ENCODE data around the gene DPYSL4.

DNA sequence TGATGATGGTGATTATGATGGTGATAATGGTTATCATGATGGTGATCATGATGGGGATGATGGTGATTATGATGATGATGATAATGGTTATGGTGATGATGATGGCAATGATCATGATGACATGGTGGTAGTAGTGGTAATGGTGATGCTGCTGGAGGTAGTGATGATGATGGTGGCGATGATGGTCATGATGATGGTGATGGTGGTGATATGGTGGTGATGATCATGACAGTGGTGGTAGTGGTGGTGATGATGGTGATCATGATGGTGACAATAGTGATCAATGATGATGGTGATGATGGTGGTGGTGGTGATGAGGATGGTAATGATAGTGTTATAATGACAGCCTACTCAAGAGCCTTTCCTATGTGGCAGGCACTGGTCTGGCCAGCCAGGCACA is 31.8 kb upstream of the DPYSL4 start:
- TF ChIP-seq, protein P1, sequence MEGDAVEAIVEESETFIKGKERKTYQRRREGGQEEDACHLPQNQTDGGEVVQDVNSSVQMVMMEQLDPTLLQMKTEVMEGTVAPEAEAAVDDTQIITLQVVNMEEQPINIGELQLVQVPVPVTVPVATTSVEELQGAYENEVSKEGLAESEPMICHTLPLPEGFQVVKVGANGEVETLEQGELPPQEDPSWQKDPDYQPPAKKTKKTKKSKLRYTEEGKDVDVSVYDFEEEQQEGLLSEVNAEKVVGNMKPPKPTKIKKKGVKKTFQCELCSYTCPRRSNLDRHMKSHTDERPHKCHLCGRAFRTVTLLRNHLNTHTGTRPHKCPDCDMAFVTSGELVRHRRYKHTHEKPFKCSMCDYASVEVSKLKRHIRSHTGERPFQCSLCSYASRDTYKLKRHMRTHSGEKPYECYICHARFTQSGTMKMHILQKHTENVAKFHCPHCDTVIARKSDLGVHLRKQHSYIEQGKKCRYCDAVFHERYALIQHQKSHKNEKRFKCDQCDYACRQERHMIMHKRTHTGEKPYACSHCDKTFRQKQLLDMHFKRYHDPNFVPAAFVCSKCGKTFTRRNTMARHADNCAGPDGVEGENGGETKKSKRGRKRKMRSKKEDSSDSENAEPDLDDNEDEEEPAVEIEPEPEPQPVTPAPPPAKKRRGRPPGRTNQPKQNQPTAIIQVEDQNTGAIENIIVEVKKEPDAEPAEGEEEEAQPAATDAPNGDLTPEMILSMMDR (IDR thresholded peaks at IDR 0.05; ENCODE audit: low read depth, low read length, poor library complexity, severe bottlenecking): no peak
- no peak for TF ChIP-seq EZH2phosphoT487 (IDR thresholded peaks at IDR 0.05; ENCODE audit: borderline replicate concordance, low read length)
